CD4-positive, CD25-positive, alpha-beta regulatory T cell (primary cell): ENCODE results near the gene TBC1D3B. TPM values are rescaled to one million over a fixed set of nuclear protein-coding genes. Genes with fewer than 3 reads are reported as not detected.

Source experiments
- ATAC-seq, 2 donors: fragments of 150-1000 bp; cut with Tn5 transposase; one replicate each; pipeline ENCODE4 v1.10.0; 2021; ENCODE audit warnings: low read depth in 2 of 2, moderate number of reproducible peaks in 2 of 2, moderate library complexity in 1 of 2
- DNase-seq, 3 donors: peaks; one replicate each; pipeline versions ENCODE4 v3.0.0 to v3.0.0-alpha.2; 2012 to 2022; ENCODE audit warnings: mixed read lengths in 1 of 3
- H3K27ac ChIP-seq: one replicate; pipeline ENCODE4 v1.7.0; 2013; ENCODE audit warnings: mild to moderate bottlenecking, low read length; ENCODE audit not compliant: insufficient read depth, poor library complexity, severe bottlenecking
- H3K27me3 ChIP-seq: one replicate; pipeline ENCODE4 v1.7.0; 2013; ENCODE audit warnings: low read length; ENCODE audit not compliant: control insufficient read depth, insufficient read depth
- H3K36me3 ChIP-seq: one replicate; pipeline ENCODE4 v1.7.0; 2013; ENCODE audit warnings: mild to moderate bottlenecking, low read length, moderate library complexity; ENCODE audit not compliant: control insufficient read depth, insufficient read depth
- H3K4me1 ChIP-seq: 2 replicates; pipeline ENCODE4 v1.7.0; 2013; ENCODE audit warnings: mild to moderate bottlenecking, low read length; ENCODE audit not compliant: insufficient read depth, control insufficient read depth, poor library complexity, severe bottlenecking
- H3K4me3 ChIP-seq: one replicate; pipeline ENCODE4 v1.7.0; 2013; ENCODE audit warnings: low read depth, mild to moderate bottlenecking, low read length, moderate library complexity
- H3K9me3 ChIP-seq, 2 experiments: 1 replicate in 1 of 2; 2 replicates in 1 of 2; pipeline ENCODE4 v1.7.0; 2013; ENCODE audit warnings: low read length in 2 of 2, mild to moderate bottlenecking in 1 of 2, moderate library complexity in 1 of 2; ENCODE audit not compliant: control insufficient read depth in 2 of 2
- H3K27ac Mint-ChIP-seq, 3 donors: one replicate each; pipeline ENCODE4 v1.8.0; 2020 to 2022; ENCODE audit warnings: mild to moderate bottlenecking in 3 of 3, mixed read lengths in 3 of 3, moderate library complexity in 2 of 3
- H3K27me3 Mint-ChIP-seq: one replicate; pipeline ENCODE4 v1.8.0; 2022; ENCODE audit warnings: mild to moderate bottlenecking, mixed read lengths
- H3K36me3 Mint-ChIP-seq: one replicate; pipeline ENCODE4 v1.8.0; 2020; ENCODE audit warnings: mixed read lengths
- H3K4me1 Mint-ChIP-seq, 4 donors: one replicate each; pipeline ENCODE4 v1.8.0; 2020 to 2022; ENCODE audit warnings: mixed read lengths in 4 of 4, mild to moderate bottlenecking in 1 of 4
- H3K4me3 Mint-ChIP-seq, 4 donors: one replicate each; pipeline ENCODE4 v1.8.0; 2020 to 2022; ENCODE audit warnings: mild to moderate bottlenecking in 4 of 4, mixed read lengths in 4 of 4, moderate library complexity in 3 of 4
- H3K9me3 Mint-ChIP-seq, 7 donors: one replicate each; pipeline ENCODE4 v1.8.0; 2020 to 2022; ENCODE audit warnings: mixed read lengths in 7 of 7, mild to moderate bottlenecking in 3 of 7, moderate library complexity in 2 of 7
- polyA plus RNA-seq, 4 donors: library from polyadenylated mRNA; unstranded; fragments of 300-500 nt; fragmentation: Illumina TruSeq; gene quantifications; one replicate each; pipeline ENCODE4 v1.2.3, GENCODE V29; 2021
- total RNA-seq: library from RNA; stranded (reverse); gene quantifications from one replicate; pipeline ENCODE4 v1.2.3, GENCODE V29; 2022

Gene TBC1D3B
- total and polyA plus RNA-seq, 5 donors from 2014 or later: 8.5 TPM; not detected in 4

DNA sequence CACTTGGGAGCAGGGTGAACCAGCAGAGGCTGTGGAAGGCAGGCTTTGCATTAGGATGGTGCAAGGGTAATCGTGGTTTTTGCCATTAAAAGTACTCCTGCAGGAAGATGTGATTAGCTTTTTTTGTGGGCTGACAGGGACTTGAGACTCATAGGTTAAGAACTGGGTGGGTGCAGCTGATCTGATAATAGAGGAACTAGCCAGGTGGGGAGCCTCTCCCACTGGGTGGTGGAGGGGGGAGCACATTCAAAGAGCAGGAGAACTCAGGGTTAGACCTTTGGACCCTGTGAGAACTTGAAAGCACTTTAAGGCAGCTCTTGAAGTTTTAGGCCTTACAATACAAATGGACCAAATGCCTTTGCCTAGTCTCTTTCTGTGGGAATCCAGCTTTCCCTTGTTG, 40.4 kb downstream of the TBC1D3B start:
- Mint-ChIP-seq H3K4me1 (no peaks in the 10 kb centered on the region), H3K9me3 (peaks cover 0 to 2% (median 0%) of the 10 kb centered on the region in 7 donors), H3K27ac (no peak overlapping the region), H3K4me3 (no peak overlapping the region), H3K36me3 (no peaks in the 10 kb centered on the region), H3K27me3 (peaks cover 10% of the 10 kb centered on the region)
- Histone ChIP-seq H3K36me3 (no peaks in the 10 kb centered on the region), H3K4me1 (no peaks in the 10 kb centered on the region), H3K27me3 (peaks cover 8% of the 10 kb centered on the region), H3K9me3 (no peaks in the 10 kb centered on the region), H3K27ac (no peak overlapping the region), H3K4me3 (no peak overlapping the region)
- ATAC-seq (no peak), DNase-seq (no peak)

DNA sequence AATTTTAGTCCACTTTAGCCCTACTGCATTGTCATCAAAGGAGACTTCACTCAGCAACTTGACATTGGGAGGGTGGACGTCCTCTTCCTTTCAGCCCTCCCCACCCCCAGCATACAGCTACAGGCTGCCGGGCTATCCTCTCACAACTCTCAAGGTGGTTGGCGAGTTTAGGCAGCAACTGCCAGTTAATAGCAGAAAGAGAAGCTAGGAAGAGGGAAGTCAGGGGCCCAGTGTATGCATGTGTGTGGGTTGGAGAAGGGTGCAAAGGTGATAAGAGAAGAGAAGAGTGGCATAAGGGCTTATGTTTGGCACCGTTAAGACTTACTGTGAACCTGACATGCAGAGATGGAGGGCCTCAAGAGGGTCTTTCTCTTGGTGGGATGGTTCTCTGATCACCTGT, 41.0 kb downstream of the TBC1D3B start:
- no peak for DNase-seq
- H3K36me3 Mint-ChIP-seq: no peaks in the 10 kb centered on the region
- no peaks in the 10 kb centered on the region for H3K4me1 Mint-ChIP-seq
- no peak overlapping the region for H3K4me3 Mint-ChIP-seq
- H3K9me3 Mint-ChIP-seq: peaks cover 0 to 2% (median 0%) of the 10 kb centered on the region in 7 donors
- Histone ChIP-seq H3K4me1 (no peaks in the 10 kb centered on the region), H3K36me3 (no peaks in the 10 kb centered on the region), H3K27me3 (peaks cover 8% of the 10 kb centered on the region), H3K9me3 (no peaks in the 10 kb centered on the region), H3K27ac (no peak overlapping the region), H3K4me3 (no peak overlapping the region)
- H3K27ac Mint-ChIP-seq: no peak overlapping the region
- ATAC-seq: no peak
- peaks cover 10% of the 10 kb centered on the region for H3K27me3 Mint-ChIP-seq

- Histone ChIP-seq H3K4me3 (no peak overlapping the region), H3K9me3 (no peaks in the 10 kb centered on the region), H3K27ac (no peak overlapping the region), H3K27me3 (peaks cover 8% of the 10 kb centered on the region), H3K4me1 (no peaks in the 10 kb centered on the region), H3K36me3 (no peaks in the 10 kb centered on the region)
- ATAC-seq (no peak), DNase-seq (no peak)
- H3K4me1 Mint-ChIP-seq: no peaks in the 10 kb centered on the region
- H3K27me3 Mint-ChIP-seq: peaks cover 10% of the 10 kb centered on the region
- H3K4me3 Mint-ChIP-seq: no peak overlapping the region
- peaks cover 0 to 2% (median 0%) of the 10 kb centered on the region in 7 donors for H3K9me3 Mint-ChIP-seq
- H3K36me3 Mint-ChIP-seq: no peaks in the 10 kb centered on the region
- no peak overlapping the region for H3K27ac Mint-ChIP-seq
Observed at GRCh38 chr17:36133602-36134236, 42.7 kb downstream of the TBC1D3B start.

DNA sequence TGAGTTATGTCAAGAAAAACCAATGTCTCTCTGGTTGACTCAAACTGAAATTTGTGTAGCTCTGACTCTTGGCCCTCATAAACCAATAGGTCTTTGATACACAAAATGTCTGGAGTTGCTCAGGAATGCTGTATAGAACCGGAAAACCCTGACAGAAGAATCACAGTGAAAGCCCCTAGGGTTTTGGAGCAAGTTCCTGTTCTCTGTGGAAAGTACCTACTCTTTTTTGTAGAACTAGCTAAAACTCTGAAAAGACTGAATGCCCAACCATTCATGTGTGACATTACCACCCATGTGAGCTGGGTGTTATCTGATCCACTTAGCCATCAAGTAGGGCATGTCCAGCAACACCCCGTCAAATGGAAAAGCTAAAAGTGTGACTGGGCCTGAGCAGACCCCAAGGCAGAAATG, 44.0 kb downstream of the TBC1D3B start:
- peaks cover 10% of the 10 kb centered on the region for H3K27me3 Mint-ChIP-seq
- DNase-seq: no peak

DNA sequence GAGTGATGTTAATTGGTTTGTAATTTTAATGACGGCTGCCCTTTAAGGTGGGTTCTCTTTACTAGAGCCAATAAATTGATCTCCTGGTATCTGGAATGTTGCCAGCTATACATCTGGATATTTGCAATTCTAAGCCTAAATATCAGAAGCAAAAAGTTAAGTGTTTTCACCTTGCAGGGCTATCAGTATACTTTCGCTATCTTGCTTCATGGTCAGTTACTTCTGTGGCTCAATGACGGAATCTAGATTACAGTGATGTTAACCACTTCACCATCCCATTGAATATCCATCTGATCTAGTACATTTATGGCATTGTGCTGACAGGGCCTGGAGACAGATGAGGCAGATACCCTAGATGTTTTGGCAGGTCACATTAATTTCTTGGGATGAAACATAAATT, 44.5 kb downstream of the TBC1D3B start:
- peaks cover 0 to 2% (median 0%) of the 10 kb centered on the region in 7 donors for H3K9me3 Mint-ChIP-seq
- Histone ChIP-seq H3K36me3 (no peaks in the 10 kb centered on the region), H3K27me3 (peaks cover 8% of the 10 kb centered on the region), H3K9me3 (no peaks in the 10 kb centered on the region), H3K4me1 (no peaks in the 10 kb centered on the region), H3K4me3 (no peak overlapping the region), H3K27ac (no peak overlapping the region)
- H3K27ac Mint-ChIP-seq: no peak overlapping the region
- no peak for ATAC-seq
- DNase-seq: no peak
- no peaks in the 10 kb centered on the region for H3K36me3 Mint-ChIP-seq
- no peak overlapping the region for H3K4me3 Mint-ChIP-seq
- no peaks in the 10 kb centered on the region for H3K4me1 Mint-ChIP-seq
- peaks cover 10% of the 10 kb centered on the region for H3K27me3 Mint-ChIP-seq

More for the DNA sequence above, 44.0 kb downstream of the TBC1D3B start:
- Mint-ChIP-seq H3K36me3 (no peaks in the 10 kb centered on the region), H3K9me3 (no peaks in the 10 kb centered on the region), H3K27ac (no peak overlapping the region), H3K4me1 (no peaks in the 10 kb centered on the region), H3K4me3 (no peak overlapping the region)
- H3K9me3 ChIP-seq: no peaks in the 10 kb centered on the region
- H3K27ac ChIP-seq: no peak overlapping the region
- H3K36me3 ChIP-seq: no peaks in the 10 kb centered on the region
- no peak for ATAC-seq
- H3K4me1 ChIP-seq: no peaks in the 10 kb centered on the region
- H3K27me3 ChIP-seq: peaks cover 8% of the 10 kb centered on the region
- H3K4me3 ChIP-seq: no peak overlapping the region

DNA sequence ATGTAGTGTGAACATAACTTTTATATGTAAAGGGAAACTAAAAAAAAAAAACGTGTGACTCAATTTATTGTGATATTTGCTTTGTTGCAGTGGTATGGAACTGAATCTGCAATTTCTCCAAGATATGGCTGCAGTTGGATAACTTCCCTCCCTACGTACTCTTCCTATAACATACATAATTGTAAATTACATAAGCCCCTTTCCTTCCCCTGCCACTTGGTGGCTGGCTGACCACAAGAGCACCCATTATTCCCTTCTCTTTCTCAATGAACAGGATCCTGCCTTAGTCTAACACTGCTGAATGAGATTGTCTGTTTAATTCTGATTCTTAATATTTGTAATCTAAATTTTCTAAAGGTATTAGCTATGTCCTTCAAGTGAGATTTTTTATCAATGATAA, 45.0 kb downstream of the TBC1D3B start:
- no peaks in the 10 kb centered on the region for H3K4me1 ChIP-seq
- peaks cover 10% of the 10 kb centered on the region for H3K27me3 Mint-ChIP-seq
- ATAC-seq: no peak

GRCh38 chr17:36130346-36130745, 46.1 kb downstream of the TBC1D3B start:
- H3K27me3 ChIP-seq: peaks cover 6% of the 10 kb centered on the region
- peaks cover 0 to 15% (median 3%) of the 10 kb centered on the region in 7 donors for H3K9me3 Mint-ChIP-seq
- ATAC-seq: no peak
- H3K36me3 Mint-ChIP-seq: no peaks in the 10 kb centered on the region
- H3K36me3 ChIP-seq: no peaks in the 10 kb centered on the region
- H3K4me3 ChIP-seq: no peak overlapping the region
- no peak overlapping the region for H3K27ac ChIP-seq
- no peak overlapping the region for H3K4me3 Mint-ChIP-seq
- peaks cover 10% of the 10 kb centered on the region for H3K27me3 Mint-ChIP-seq
- no peak for DNase-seq
- peaks cover 4 to 6% of the 10 kb centered on the region in 2 experiments for H3K9me3 ChIP-seq
- H3K4me1 Mint-ChIP-seq: no peaks in the 10 kb centered on the region
- no peaks in the 10 kb centered on the region for H3K4me1 ChIP-seq
- no peak overlapping the region for H3K27ac Mint-ChIP-seq

More for the DNA sequence above, 45.0 kb downstream of the TBC1D3B start:
- DNase-seq: no peak
- H3K4me3 ChIP-seq: no peak overlapping the region
- Mint-ChIP-seq H3K9me3 (peaks cover 0 to 5% (median 0%) of the 10 kb centered on the region in 7 donors), H3K4me3 (no peak overlapping the region), H3K4me1 (no peaks in the 10 kb centered on the region), H3K27ac (no peak overlapping the region), H3K36me3 (no peaks in the 10 kb centered on the region)
- no peaks in the 10 kb centered on the region for H3K9me3 ChIP-seq
- H3K27ac ChIP-seq: no peak overlapping the region
- H3K36me3 ChIP-seq: no peaks in the 10 kb centered on the region
- H3K27me3 ChIP-seq: peaks cover 8% of the 10 kb centered on the region

DNA sequence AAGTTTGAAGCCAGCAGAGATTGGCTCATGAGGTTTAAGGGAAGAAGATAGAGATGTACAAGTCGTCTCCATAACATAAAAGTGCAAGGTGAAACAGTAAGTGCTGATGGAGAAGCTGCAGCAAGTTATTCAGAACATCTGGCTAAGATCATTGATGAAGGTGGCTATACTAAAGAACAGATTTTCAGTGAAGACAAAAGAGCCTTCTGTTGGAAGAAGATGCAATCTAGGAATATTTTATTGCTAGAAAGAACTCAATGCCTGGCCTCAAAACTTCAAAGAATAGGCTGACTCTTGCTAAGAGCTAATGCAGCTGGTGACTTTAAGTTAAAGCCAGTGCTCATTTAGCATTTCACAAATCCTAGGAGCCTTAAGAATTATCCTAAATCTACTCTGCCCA, 46.8 kb downstream of the TBC1D3B start:
- H3K36me3 ChIP-seq: no peaks in the 10 kb centered on the region
- Mint-ChIP-seq H3K4me1 (no peaks in the 10 kb centered on the region), H3K4me3 (no peak overlapping the region), H3K27ac (no peak overlapping the region), H3K27me3 (peaks cover 5% of the 10 kb centered on the region), H3K36me3 (no peaks in the 10 kb centered on the region), H3K9me3 (peaks cover 0 to 16% (median 3%) of the 10 kb centered on the region in 7 donors)
- peaks cover 4% of the 10 kb centered on the region for H3K27me3 ChIP-seq
- peaks cover 6% of the 10 kb centered on the region in 2 experiments for H3K9me3 ChIP-seq
- H3K4me1 ChIP-seq: no peaks in the 10 kb centered on the region
- no peak for DNase-seq
- no peak overlapping the region for H3K4me3 ChIP-seq
- H3K27ac ChIP-seq: no peak overlapping the region
- ATAC-seq: no peak
